Peyer's patch (tissue), 4 donors: ENCODE data around the gene GRK6.

Experiments used
- POLR2A ChIP-seq, 2 donors: fragments of 450-650 bp; IDR thresholded peaks; one replicate each; pipeline ENCODE4 v1.5.1; 2017; ENCODE audit warnings: antibody characterized with exemption in 2 of 2, mild to moderate bottlenecking in 2 of 2, moderate library complexity in 2 of 2
- TF ChIP-seq, protein P1 (sequence below), 6 experiments: fragments of 450-650 bp in 4 of 6; fragments of 200-600 bp in 2 of 6; sonication (generic) in 1 of 6; IDR thresholded peaks; one replicate each; pipeline ENCODE4 v1.5.1; 2017 to 2019; ENCODE audit warnings: antibody characterized with exemption in 6 of 6, mild to moderate bottlenecking in 3 of 6, moderate library complexity in 1 of 6

GRCh38 chr5:177377851-177378776, 48.4 kb upstream of the GRK6 start:
- TF ChIP-seq, protein P1, sequence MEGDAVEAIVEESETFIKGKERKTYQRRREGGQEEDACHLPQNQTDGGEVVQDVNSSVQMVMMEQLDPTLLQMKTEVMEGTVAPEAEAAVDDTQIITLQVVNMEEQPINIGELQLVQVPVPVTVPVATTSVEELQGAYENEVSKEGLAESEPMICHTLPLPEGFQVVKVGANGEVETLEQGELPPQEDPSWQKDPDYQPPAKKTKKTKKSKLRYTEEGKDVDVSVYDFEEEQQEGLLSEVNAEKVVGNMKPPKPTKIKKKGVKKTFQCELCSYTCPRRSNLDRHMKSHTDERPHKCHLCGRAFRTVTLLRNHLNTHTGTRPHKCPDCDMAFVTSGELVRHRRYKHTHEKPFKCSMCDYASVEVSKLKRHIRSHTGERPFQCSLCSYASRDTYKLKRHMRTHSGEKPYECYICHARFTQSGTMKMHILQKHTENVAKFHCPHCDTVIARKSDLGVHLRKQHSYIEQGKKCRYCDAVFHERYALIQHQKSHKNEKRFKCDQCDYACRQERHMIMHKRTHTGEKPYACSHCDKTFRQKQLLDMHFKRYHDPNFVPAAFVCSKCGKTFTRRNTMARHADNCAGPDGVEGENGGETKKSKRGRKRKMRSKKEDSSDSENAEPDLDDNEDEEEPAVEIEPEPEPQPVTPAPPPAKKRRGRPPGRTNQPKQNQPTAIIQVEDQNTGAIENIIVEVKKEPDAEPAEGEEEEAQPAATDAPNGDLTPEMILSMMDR (IDR thresholded peaks at IDR 0.05), result no peak
- no peak for TF ChIP-seq POLR2A (IDR thresholded peaks at IDR 0.05)
